ENCODE measurements around the gene ARHGAP25. TPM values are rescaled to one million over a fixed set of nuclear protein-coding genes. Genes with fewer than 3 reads are reported as not detected.

The ARHGAP25 gene
- polyA plus RNA-seq, 1 donor (not counting 4 experiments of a cell fraction or from before 2014, with no cell fraction given), result 25.3 TPM

DNA sequence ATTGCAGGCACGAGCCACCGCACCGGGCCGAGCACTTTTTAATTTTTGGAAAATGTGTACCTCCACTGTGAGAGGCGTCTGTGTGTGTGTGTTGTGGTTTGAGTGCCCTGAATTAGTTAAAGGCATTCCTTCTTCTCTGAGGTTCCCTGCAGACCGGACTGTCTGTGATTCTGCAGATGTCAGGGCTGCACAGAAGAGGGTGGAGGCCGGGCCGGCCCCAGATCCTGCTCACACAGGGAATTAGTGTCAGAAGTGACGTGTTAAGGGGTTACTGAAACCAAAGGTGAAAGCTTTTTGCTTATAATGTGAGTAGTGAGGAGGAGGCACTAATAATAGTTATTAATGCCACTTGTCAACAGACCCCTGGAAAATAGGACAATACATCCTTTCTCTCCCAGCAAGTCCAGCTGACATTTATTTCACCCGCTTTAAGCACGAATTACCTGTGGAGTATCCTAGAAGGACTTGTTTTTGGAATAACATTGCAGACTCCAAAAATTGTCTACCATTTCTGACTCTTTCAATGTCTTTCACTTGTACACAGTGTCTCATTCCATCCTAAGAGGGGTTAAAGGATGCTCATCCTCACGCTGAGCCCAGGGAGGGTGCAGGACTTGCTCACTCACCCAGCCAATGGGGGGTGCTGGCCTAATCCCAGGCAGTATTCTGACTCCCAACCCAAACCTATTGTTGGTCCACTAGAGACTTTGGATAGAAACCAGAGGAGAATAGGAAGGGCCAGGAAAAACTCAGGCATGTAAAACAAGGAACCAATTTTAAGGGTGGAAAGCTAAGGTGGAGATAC is 16.2 kb downstream of the ARHGAP25 start:
- dilution Hi-C loops (cut with MboI; ENCODE audit: extremely low pct_ligation_motif_present, low sequenced_read_pairs), result no loop called here
- H3K27ac ChIP-seq (ENCODE audit: control insufficient read depth, insufficient read depth, low read length), result no peak overlapping the region
- FAIRE-seq, result no peak

DNA sequence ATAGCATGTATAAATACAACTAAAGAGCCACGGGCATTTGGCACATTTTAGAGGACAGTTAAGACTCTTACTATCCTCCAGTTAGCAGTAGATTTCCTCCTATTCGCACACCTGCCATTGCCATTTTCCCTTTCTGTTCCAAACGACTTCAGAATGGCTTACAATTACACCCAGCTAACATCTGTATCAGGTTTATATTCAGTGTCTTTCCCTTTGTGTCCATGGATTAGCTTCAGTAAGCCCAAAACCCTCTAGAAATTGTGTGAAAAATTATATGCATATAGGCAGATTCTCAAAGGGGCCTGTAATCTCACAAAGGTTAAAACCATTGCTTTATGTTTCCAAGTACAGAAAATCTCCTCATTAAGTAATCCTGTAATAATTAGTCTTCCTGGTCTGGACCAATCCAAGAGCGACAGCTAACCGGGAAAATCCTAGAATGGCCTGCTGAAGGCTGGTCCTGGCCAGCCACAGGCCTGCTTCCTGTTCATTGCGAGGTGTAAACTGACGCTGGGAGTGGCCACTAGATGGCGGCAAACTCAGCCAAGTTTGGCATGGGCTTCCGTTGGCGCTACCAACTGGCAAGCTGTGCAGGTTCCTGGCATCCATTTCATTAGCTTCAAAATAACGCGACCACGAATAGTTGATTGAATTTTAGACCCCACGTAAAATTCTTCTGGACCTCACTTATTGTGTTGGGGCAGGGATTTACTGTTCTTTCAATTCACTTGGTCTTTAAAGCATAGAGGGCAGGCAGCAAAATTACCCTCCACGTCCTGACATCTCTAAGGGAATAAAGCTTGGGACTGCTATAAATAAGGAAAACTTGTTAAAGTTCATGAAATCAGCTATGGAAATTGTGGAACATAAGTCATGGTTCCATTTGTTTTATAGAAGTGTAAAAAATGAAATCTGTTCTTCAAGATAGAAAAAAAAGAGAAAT is 17.1 kb downstream of the ARHGAP25 start:
- H3K9me1 ChIP-seq (ENCODE audit: control insufficient read depth, extremely low read depth, insufficient read depth, low read length), result no peaks in the 10 kb centered on the region
- H2AFZ ChIP-seq (ENCODE audit: control insufficient read depth, low read length), result peak overlapping the region; percentile 32
- H3K4me3 ChIP-seq (ENCODE audit: control insufficient read depth in 2 of 3, extremely low read depth in 1 of 3, insufficient read depth in 2 of 3, low read depth in 1 of 3, low read length in 3 of 3), result no peak overlapping the region
- H4K20me1 ChIP-seq (ENCODE audit: control insufficient read depth, extremely low read depth, insufficient read depth, low read length), result no peaks in the 10 kb centered on the region
- no peaks in the 10 kb centered on the region for H3K36me3 ChIP-seq (ENCODE audit: control insufficient read depth in 2 of 2, extremely low read depth in 1 of 2, insufficient read depth in 2 of 2, low read length in 2 of 2)
- no peaks in the 10 kb centered on the region for H3K9me3 ChIP-seq (ENCODE audit: control insufficient read depth, low read depth, low read length)
- peaks cover 6% of the 10 kb centered on the region for H3K4me1 ChIP-seq (ENCODE audit: control insufficient read depth, extremely low read depth, insufficient read depth, low read length)
- no peaks in the 10 kb centered on the region for H3K79me2 ChIP-seq (ENCODE audit: control insufficient read depth, insufficient read depth, low read length)
- DNase-seq (ENCODE audit: low read depth, low spot score), result peak; percentile 56
- TF ChIP-seq EZH2 (IDR thresholded peaks at IDR 0.05; ENCODE audit: low read length), result no peak
- TF ChIP-seq, protein P1, sequence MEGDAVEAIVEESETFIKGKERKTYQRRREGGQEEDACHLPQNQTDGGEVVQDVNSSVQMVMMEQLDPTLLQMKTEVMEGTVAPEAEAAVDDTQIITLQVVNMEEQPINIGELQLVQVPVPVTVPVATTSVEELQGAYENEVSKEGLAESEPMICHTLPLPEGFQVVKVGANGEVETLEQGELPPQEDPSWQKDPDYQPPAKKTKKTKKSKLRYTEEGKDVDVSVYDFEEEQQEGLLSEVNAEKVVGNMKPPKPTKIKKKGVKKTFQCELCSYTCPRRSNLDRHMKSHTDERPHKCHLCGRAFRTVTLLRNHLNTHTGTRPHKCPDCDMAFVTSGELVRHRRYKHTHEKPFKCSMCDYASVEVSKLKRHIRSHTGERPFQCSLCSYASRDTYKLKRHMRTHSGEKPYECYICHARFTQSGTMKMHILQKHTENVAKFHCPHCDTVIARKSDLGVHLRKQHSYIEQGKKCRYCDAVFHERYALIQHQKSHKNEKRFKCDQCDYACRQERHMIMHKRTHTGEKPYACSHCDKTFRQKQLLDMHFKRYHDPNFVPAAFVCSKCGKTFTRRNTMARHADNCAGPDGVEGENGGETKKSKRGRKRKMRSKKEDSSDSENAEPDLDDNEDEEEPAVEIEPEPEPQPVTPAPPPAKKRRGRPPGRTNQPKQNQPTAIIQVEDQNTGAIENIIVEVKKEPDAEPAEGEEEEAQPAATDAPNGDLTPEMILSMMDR (optimal IDR thresholded peaks at IDR 0.05 in 1 of 3, IDR thresholded peaks at IDR 0.05 in 1 of 3, conservative IDR thresholded peaks at IDR 0.05 in 1 of 3; ENCODE audit: extremely low read depth in 1 of 3, insufficient read depth in 2 of 3, low read length in 3 of 3), result peak; percentile 86 to 98 (median 94)
- no peaks in the 10 kb centered on the region for H3K27me3 ChIP-seq (ENCODE audit: control insufficient read depth, extremely low read depth, insufficient read depth, low read length)
- H3K9ac ChIP-seq (ENCODE audit: control insufficient read depth, extremely low read depth, insufficient read depth, low read length), result no peak overlapping the region
- H3K27ac ChIP-seq (ENCODE audit: control insufficient read depth, insufficient read depth, low read length), result no peak overlapping the region
- FAIRE-seq, result peak; percentile 94
- peak overlapping the region; percentile 52 for H3K4me2 ChIP-seq (ENCODE audit: control insufficient read depth, extremely low read depth, insufficient read depth, low read depth, low read length)
- dilution Hi-C loops (cut with MboI; ENCODE audit: extremely low pct_ligation_motif_present, low sequenced_read_pairs), result no loop called here

More for the DNA sequence above, 16.2 kb downstream of the ARHGAP25 start:
- Histone ChIP-seq H3K36me3 (ENCODE audit: control insufficient read depth in 2 of 2, extremely low read depth in 1 of 2, insufficient read depth in 2 of 2, low read length in 2 of 2) (no peaks in the 10 kb centered on the region), H3K4me3 (ENCODE audit: control insufficient read depth in 2 of 3, extremely low read depth in 1 of 3, insufficient read depth in 2 of 3, low read depth in 1 of 3, low read length in 3 of 3) (no peak overlapping the region), H3K79me2 (ENCODE audit: control insufficient read depth, insufficient read depth, low read length) (no peaks in the 10 kb centered on the region), H2AFZ (ENCODE audit: control insufficient read depth, low read length) (no peak overlapping the region), H3K9ac (ENCODE audit: control insufficient read depth, extremely low read depth, insufficient read depth, low read length) (no peak overlapping the region), H3K4me1 (ENCODE audit: control insufficient read depth, extremely low read depth, insufficient read depth, low read length) (peaks cover 6% of the 10 kb centered on the region), H3K9me1 (ENCODE audit: control insufficient read depth, extremely low read depth, insufficient read depth, low read length) (no peaks in the 10 kb centered on the region), H3K27me3 (ENCODE audit: control insufficient read depth, extremely low read depth, insufficient read depth, low read length) (no peaks in the 10 kb centered on the region), H3K4me2 (ENCODE audit: control insufficient read depth, extremely low read depth, insufficient read depth, low read depth, low read length) (no peak overlapping the region), H4K20me1 (ENCODE audit: control insufficient read depth, extremely low read depth, insufficient read depth, low read length) (no peaks in the 10 kb centered on the region), H3K9me3 (ENCODE audit: control insufficient read depth, low read depth, low read length) (no peaks in the 10 kb centered on the region)
- no peak for DNase-seq (ENCODE audit: low read depth, low spot score)
- TF ChIP-seq, protein P1 (optimal IDR thresholded peaks at IDR 0.05 in 1 of 3, IDR thresholded peaks at IDR 0.05 in 1 of 3, conservative IDR thresholded peaks at IDR 0.05 in 1 of 3; ENCODE audit: extremely low read depth in 1 of 3, insufficient read depth in 2 of 3, low read length in 3 of 3), result no peak
- no peak for TF ChIP-seq EZH2 (IDR thresholded peaks at IDR 0.05; ENCODE audit: low read length)

Measured in keratinocyte (primary cell).